ENCODE results near the gene KCNT1. TPM values are rescaled to one million over a fixed set of nuclear protein-coding genes. Genes with fewer than 3 reads are reported as not detected.

Gene KCNT1
- total RNA-seq, 1 experiment from 2014 or later: not detected

GRCh38 chr9:135769489-135770202 is 67.7 kb downstream of the KCNT1 start:
- DNase-seq: no peak
- H3K9me2 ChIP-seq (replicated peaks; ENCODE audit: insufficient read depth, low read length): no peaks in the 10 kb centered on the region
- H3K36me3 ChIP-seq (ENCODE audit: insufficient read depth, low read length): no peaks in the 10 kb centered on the region
- no peaks in the 10 kb centered on the region for H3K9me3 ChIP-seq (ENCODE audit: low read length)
- H3K4me1 ChIP-seq (ENCODE audit: low read length): no peaks in the 10 kb centered on the region
- H4K20me1 ChIP-seq (ENCODE audit: insufficient read depth, low read depth, low read length): no peaks in the 10 kb centered on the region
- no peak overlapping the region for H3K9ac ChIP-seq (ENCODE audit: low read length)
- no peak overlapping the region for H3K4me2 ChIP-seq (ENCODE audit: low read depth, low read length, poor library complexity, severe bottlenecking)
- H3K4me3 ChIP-seq (ENCODE audit: low read length): no peak overlapping the region
- H3K27me3 ChIP-seq (ENCODE audit: low read length): no peaks in the 10 kb centered on the region
- H2AFZ ChIP-seq (ENCODE audit: low read length): no peak overlapping the region
- H3K27ac ChIP-seq (ENCODE audit: low read length): no peak overlapping the region
- no peaks in the 10 kb centered on the region for H3K79me2 ChIP-seq (ENCODE audit: low read length)

- Histone ChIP-seq H4K20me1 (ENCODE audit: insufficient read depth, low read depth, low read length) (no peaks in the 10 kb centered on the region), H3K4me3 (ENCODE audit: low read length) (no peak overlapping the region), H3K27ac (ENCODE audit: low read length) (no peak overlapping the region), H3K36me3 (ENCODE audit: insufficient read depth, low read length) (no peaks in the 10 kb centered on the region), H3K4me2 (ENCODE audit: low read depth, low read length, poor library complexity, severe bottlenecking) (no peak overlapping the region), H2AFZ (ENCODE audit: low read length) (no peak overlapping the region), H3K79me2 (ENCODE audit: low read length) (no peaks in the 10 kb centered on the region), H3K9me3 (ENCODE audit: low read length) (no peaks in the 10 kb centered on the region), H3K4me1 (ENCODE audit: low read length) (no peaks in the 10 kb centered on the region), H3K9ac (ENCODE audit: low read length) (no peak overlapping the region), H3K9me2 (replicated peaks; ENCODE audit: insufficient read depth, low read length) (no peaks in the 10 kb centered on the region), H3K27me3 (ENCODE audit: low read length) (no peaks in the 10 kb centered on the region)
- no peak for DNase-seq
Observed at GRCh38 chr9:135770203-135770535, 68.2 kb downstream of the KCNT1 start.

- H3K36me3 ChIP-seq (ENCODE audit: insufficient read depth, low read length): no peaks in the 10 kb centered on the region
- no peaks in the 10 kb centered on the region for H4K20me1 ChIP-seq (ENCODE audit: insufficient read depth, low read depth, low read length)
- no peak for DNase-seq
- no peak overlapping the region for H3K4me3 ChIP-seq (ENCODE audit: low read length)
- H2AFZ ChIP-seq (ENCODE audit: low read length): no peak overlapping the region
- H3K27me3 ChIP-seq (ENCODE audit: low read length): no peaks in the 10 kb centered on the region
- H3K9me2 ChIP-seq (replicated peaks; ENCODE audit: insufficient read depth, low read length): no peaks in the 10 kb centered on the region
- no peaks in the 10 kb centered on the region for H3K79me2 ChIP-seq (ENCODE audit: low read length)
- H3K9ac ChIP-seq (ENCODE audit: low read length): no peak overlapping the region
- no peak overlapping the region for H3K4me2 ChIP-seq (ENCODE audit: low read depth, low read length, poor library complexity, severe bottlenecking)
- no peak overlapping the region for H3K27ac ChIP-seq (ENCODE audit: low read length)
- no peaks in the 10 kb centered on the region for H3K9me3 ChIP-seq (ENCODE audit: low read length)
- no peaks in the 10 kb centered on the region for H3K4me1 ChIP-seq (ENCODE audit: low read length)
Observed at GRCh38 chr9:135770771-135771170, 68.8 kb downstream of the KCNT1 start.

GRCh38 chr9:135771401-135772051 is 69.5 kb downstream of the KCNT1 start:
- no peaks in the 10 kb centered on the region for H3K27me3 ChIP-seq (ENCODE audit: low read length)
- no peak overlapping the region for H3K9ac ChIP-seq (ENCODE audit: low read length)
- H3K27ac ChIP-seq (ENCODE audit: low read length): no peak overlapping the region
- no peaks in the 10 kb centered on the region for H3K36me3 ChIP-seq (ENCODE audit: insufficient read depth, low read length)
- no peak overlapping the region for H2AFZ ChIP-seq (ENCODE audit: low read length)
- H3K4me1 ChIP-seq (ENCODE audit: low read length): no peaks in the 10 kb centered on the region
- no peaks in the 10 kb centered on the region for H3K9me2 ChIP-seq (replicated peaks; ENCODE audit: insufficient read depth, low read length)
- H3K4me2 ChIP-seq (ENCODE audit: low read depth, low read length, poor library complexity, severe bottlenecking): no peak overlapping the region
- H4K20me1 ChIP-seq (ENCODE audit: insufficient read depth, low read depth, low read length): no peaks in the 10 kb centered on the region
- no peaks in the 10 kb centered on the region for H3K79me2 ChIP-seq (ENCODE audit: low read length)
- no peaks in the 10 kb centered on the region for H3K9me3 ChIP-seq (ENCODE audit: low read length)
- no peak overlapping the region for H3K4me3 ChIP-seq (ENCODE audit: low read length)
- DNase-seq: no peak

- H3K27me3 ChIP-seq (ENCODE audit: low read length): no peaks in the 10 kb centered on the region
- no peak overlapping the region for H3K27ac ChIP-seq (ENCODE audit: low read length)
Observed at GRCh38 chr9:135772056-135772646, 70.2 kb downstream of the KCNT1 start.

GRCh38 chr9:135772702-135773493 is 70.9 kb downstream of the KCNT1 start:
- Histone ChIP-seq H3K4me3 (ENCODE audit: low read length) (no peak overlapping the region), H3K27ac (ENCODE audit: low read length) (no peak overlapping the region), H3K9me2 (replicated peaks; ENCODE audit: insufficient read depth, low read length) (no peaks in the 10 kb centered on the region), H3K79me2 (ENCODE audit: low read length) (no peaks in the 10 kb centered on the region), H2AFZ (ENCODE audit: low read length) (no peak overlapping the region), H3K4me1 (ENCODE audit: low read length) (no peaks in the 10 kb centered on the region), H3K27me3 (ENCODE audit: low read length) (no peaks in the 10 kb centered on the region), H3K4me2 (ENCODE audit: low read depth, low read length, poor library complexity, severe bottlenecking) (no peak overlapping the region), H3K36me3 (ENCODE audit: insufficient read depth, low read length) (no peaks in the 10 kb centered on the region), H3K9ac (ENCODE audit: low read length) (no peak overlapping the region), H4K20me1 (ENCODE audit: insufficient read depth, low read depth, low read length) (no peaks in the 10 kb centered on the region), H3K9me3 (ENCODE audit: low read length) (no peaks in the 10 kb centered on the region)
- DNase-seq: no peak

More at GRCh38 chr9:135772056-135772646, 70.2 kb downstream of the KCNT1 start:
- Histone ChIP-seq H4K20me1 (ENCODE audit: insufficient read depth, low read depth, low read length) (no peaks in the 10 kb centered on the region), H3K4me3 (ENCODE audit: low read length) (no peak overlapping the region), H3K9me3 (ENCODE audit: low read length) (no peaks in the 10 kb centered on the region), H3K4me1 (ENCODE audit: low read length) (no peaks in the 10 kb centered on the region), H3K79me2 (ENCODE audit: low read length) (no peaks in the 10 kb centered on the region), H3K9ac (ENCODE audit: low read length) (no peak overlapping the region), H3K9me2 (replicated peaks; ENCODE audit: insufficient read depth, low read length) (no peaks in the 10 kb centered on the region), H3K4me2 (ENCODE audit: low read depth, low read length, poor library complexity, severe bottlenecking) (no peak overlapping the region), H3K36me3 (ENCODE audit: insufficient read depth, low read length) (no peaks in the 10 kb centered on the region), H2AFZ (ENCODE audit: low read length) (no peak overlapping the region)
- DNase-seq: peak; percentile 64

GRCh38 chr9:135773530-135774238 is 71.7 kb downstream of the KCNT1 start:
- Histone ChIP-seq H3K4me3 (ENCODE audit: low read length) (no peak overlapping the region), H3K4me2 (ENCODE audit: low read depth, low read length, poor library complexity, severe bottlenecking) (no peak overlapping the region), H3K36me3 (ENCODE audit: insufficient read depth, low read length) (no peaks in the 10 kb centered on the region), H3K9ac (ENCODE audit: low read length) (no peak overlapping the region), H3K27ac (ENCODE audit: low read length) (no peak overlapping the region), H4K20me1 (ENCODE audit: insufficient read depth, low read depth, low read length) (no peaks in the 10 kb centered on the region), H3K9me3 (ENCODE audit: low read length) (no peaks in the 10 kb centered on the region), H3K27me3 (ENCODE audit: low read length) (no peaks in the 10 kb centered on the region), H2AFZ (ENCODE audit: low read length) (no peak overlapping the region), H3K79me2 (ENCODE audit: low read length) (no peaks in the 10 kb centered on the region), H3K4me1 (ENCODE audit: low read length) (no peaks in the 10 kb centered on the region), H3K9me2 (replicated peaks; ENCODE audit: insufficient read depth, low read length) (no peaks in the 10 kb centered on the region)
- DNase-seq: no peak

Data from Karpas-422 (cell line).